Muscle layer of colon (tissue), 2 donors: ENCODE measurements around the gene NDUFA12.
"Not testable (repeated sequence)": the region's sequence is repeated elsewhere in the genome, so short reads cannot be mapped to it uniquely, and the experiment has no call there.

Experiments used
- H3K27ac ChIP-seq: one replicate; pipeline ENCODE4 v1.7.0; 2013; ENCODE audit warnings: low read depth, mild to moderate bottlenecking, low read length, moderate library complexity
- H3K27me3 ChIP-seq, 2 donors: one replicate each; pipeline ENCODE4 v1.7.0; 2013; ENCODE audit warnings: low read length in 2 of 2, mild to moderate bottlenecking in 2 of 2; ENCODE audit not compliant: insufficient read depth in 2 of 2, control insufficient read depth in 1 of 2
- H3K36me3 ChIP-seq: one replicate; pipeline ENCODE4 v1.7.0; 2013; ENCODE audit warnings: mild to moderate bottlenecking, low read length; ENCODE audit not compliant: insufficient read depth
- H3K4me1 ChIP-seq: one replicate; pipeline ENCODE4 v1.7.0; 2013; ENCODE audit warnings: mild to moderate bottlenecking, low read length; ENCODE audit not compliant: insufficient read depth
- H3K4me3 ChIP-seq, 2 donors: one replicate each; pipeline ENCODE4 v1.7.0; 2013; ENCODE audit warnings: low read length in 2 of 2, low read depth in 1 of 2, mild to moderate bottlenecking in 1 of 2, moderate library complexity in 1 of 2
- H3K9ac ChIP-seq: one replicate; pipeline ENCODE4 v1.7.0; 2013; ENCODE audit warnings: low read length
- H3K9me3 ChIP-seq: one replicate; pipeline ENCODE4 v1.7.0; 2013; ENCODE audit warnings: mild to moderate bottlenecking, low read length
- donor health status: abdominal sarcoma.
- donor health status: Adenocarcinoma of cecum.

NDUFA12 gene

GRCh38 chr12:94998326-94998725 is 5.2 kb downstream of the NDUFA12 start:
- Histone ChIP-seq H3K4me3 (no peak overlapping the region), H3K27ac (no peak overlapping the region), H3K9me3 (no peaks in the 10 kb centered on the region), H3K4me1 (peaks cover 6% of the 10 kb centered on the region), H3K36me3 (peaks cover 8% of the 10 kb centered on the region), H3K9ac (no peak overlapping the region), H3K27me3 (no peaks in the 10 kb centered on the region)

DNA sequence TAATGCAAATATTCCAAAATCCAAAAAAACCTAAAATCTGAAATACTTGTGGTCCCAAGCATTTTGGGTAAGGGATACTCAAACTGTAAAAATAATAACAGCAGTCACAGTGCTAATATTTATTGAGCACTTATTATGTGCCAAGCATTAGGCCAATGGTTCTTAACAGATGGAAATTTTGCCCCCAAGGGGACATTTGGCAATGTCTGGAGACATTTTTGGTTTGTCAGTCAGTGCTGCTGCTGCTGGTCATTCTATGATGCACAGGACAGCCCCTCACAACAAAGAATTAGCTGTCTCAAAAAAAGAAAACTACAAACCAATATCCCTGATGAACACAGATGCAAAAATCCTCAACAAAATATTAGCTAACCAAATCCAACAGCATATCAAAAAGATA is 5.8 kb downstream of the NDUFA12 start:
- Histone ChIP-seq H3K4me1 (peaks cover 3% of the 10 kb centered on the region), H3K36me3 (peaks cover 8% of the 10 kb centered on the region), H3K9me3 (no peaks in the 10 kb centered on the region), H3K4me3 (no peak overlapping the region), H3K9ac (no peak overlapping the region), H3K27me3 (no peaks in the 10 kb centered on the region), H3K27ac (no peak overlapping the region)

DNA sequence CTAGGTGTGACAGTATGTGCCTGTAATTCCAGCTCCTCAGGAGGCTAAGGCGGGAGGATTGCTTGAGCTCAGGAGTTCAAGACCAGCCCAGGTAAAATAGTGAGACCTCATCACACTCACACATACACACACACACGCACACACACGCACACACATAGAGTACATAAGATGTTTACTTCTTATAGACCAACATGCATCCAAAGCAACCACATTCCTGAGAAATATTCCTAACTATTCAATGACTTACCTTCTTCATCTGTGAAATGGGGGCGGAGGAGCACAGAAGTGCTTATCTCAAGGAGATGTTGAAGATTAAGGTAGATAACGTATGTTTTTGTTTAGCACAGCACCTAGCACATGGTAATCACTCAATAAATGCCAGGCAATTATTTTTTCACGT is 6.4 kb downstream of the NDUFA12 start:
- Histone ChIP-seq H3K4me3 (no peak overlapping the region), H3K4me1 (no peaks in the 10 kb centered on the region), H3K27me3 (no peaks in the 10 kb centered on the region), H3K36me3 (peaks cover 8% of the 10 kb centered on the region), H3K9ac (no peak overlapping the region), H3K27ac (no peak overlapping the region), H3K9me3 (no peaks in the 10 kb centered on the region)

GRCh38 chr12:94994312-94994711 is 9.2 kb downstream of the NDUFA12 start:
- Histone ChIP-seq H3K9ac (no peak overlapping the region), H3K4me3 (no peak overlapping the region), H3K27me3 (no peaks in the 10 kb centered on the region), H3K9me3 (no peaks in the 10 kb centered on the region), H3K4me1 (no peaks in the 10 kb centered on the region), H3K27ac (no peak overlapping the region), H3K36me3 (peaks cover 9% of the 10 kb centered on the region)

- not testable (repeated sequence) for H3K27ac ChIP-seq, H3K4me1 ChIP-seq, H3K4me3 ChIP-seq, H3K36me3 ChIP-seq, H3K9ac ChIP-seq, H3K27me3 ChIP-seq, H3K9me3 ChIP-seq
Observed at GRCh38 chr12:94993855-94994254, 9.6 kb downstream of the NDUFA12 start.

- Histone ChIP-seq H3K4me1 (no peaks in the 10 kb centered on the region), H3K9ac (no peak overlapping the region), H3K9me3 (no peaks in the 10 kb centered on the region), H3K36me3 (peaks cover 9% of the 10 kb centered on the region), H3K4me3 (no peak overlapping the region), H3K27me3 (no peaks in the 10 kb centered on the region), H3K27ac (no peak overlapping the region)
Observed at GRCh38 chr12:94990222-94990621, 13.3 kb downstream of the NDUFA12 start.

DNA sequence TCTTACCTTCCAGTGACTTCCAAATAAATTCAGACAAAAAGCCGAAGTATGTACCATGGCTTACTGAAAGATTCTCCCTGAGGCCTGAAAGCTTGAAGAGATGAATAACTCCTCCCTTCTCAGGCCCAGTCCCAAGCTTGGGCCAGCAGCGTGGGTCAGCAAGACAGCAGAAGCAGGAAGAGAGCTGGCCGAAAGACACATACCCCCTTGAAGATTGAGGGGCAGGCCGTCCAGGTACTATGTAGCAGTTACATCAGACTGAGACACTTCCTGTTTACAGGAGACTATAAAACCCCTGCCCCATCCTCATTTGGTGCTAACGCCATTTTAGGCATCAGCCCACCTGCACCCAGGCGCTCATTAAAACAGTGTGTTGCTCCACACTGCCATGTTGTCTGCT is 15.0 kb downstream of the NDUFA12 start:
- Histone ChIP-seq H3K27me3 (no peaks in the 10 kb centered on the region), H3K27ac (no peak overlapping the region), H3K9ac (no peak overlapping the region), H3K9me3 (no peaks in the 10 kb centered on the region), H3K4me3 (no peak overlapping the region), H3K4me1 (no peaks in the 10 kb centered on the region), H3K36me3 (peaks cover 5% of the 10 kb centered on the region)

DNA sequence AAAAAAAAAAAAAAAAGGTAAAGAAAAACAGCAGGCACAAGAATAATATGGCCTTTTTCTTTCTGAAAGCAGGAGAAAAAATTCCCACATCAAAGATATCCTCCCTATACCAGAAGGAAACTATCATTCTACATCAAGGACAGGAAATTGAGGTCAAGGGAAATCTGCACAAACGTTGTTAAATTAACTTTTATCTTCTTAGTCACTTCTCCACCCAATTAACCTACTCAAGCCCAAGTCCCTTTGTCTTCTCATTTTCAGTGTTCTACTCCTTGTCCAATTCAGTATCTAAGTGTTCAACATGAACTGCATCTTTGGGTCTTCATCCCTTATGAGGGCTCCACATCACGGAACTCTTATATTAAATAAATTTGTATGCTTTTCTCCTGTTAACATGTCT is 15.7 kb downstream of the NDUFA12 start:
- Histone ChIP-seq H3K36me3 (peaks cover 5% of the 10 kb centered on the region), H3K4me1 (no peaks in the 10 kb centered on the region), H3K27ac (no peak overlapping the region), H3K9me3 (no peaks in the 10 kb centered on the region), H3K27me3 (no peaks in the 10 kb centered on the region), H3K9ac (no peak overlapping the region), H3K4me3 (no peak overlapping the region)

DNA sequence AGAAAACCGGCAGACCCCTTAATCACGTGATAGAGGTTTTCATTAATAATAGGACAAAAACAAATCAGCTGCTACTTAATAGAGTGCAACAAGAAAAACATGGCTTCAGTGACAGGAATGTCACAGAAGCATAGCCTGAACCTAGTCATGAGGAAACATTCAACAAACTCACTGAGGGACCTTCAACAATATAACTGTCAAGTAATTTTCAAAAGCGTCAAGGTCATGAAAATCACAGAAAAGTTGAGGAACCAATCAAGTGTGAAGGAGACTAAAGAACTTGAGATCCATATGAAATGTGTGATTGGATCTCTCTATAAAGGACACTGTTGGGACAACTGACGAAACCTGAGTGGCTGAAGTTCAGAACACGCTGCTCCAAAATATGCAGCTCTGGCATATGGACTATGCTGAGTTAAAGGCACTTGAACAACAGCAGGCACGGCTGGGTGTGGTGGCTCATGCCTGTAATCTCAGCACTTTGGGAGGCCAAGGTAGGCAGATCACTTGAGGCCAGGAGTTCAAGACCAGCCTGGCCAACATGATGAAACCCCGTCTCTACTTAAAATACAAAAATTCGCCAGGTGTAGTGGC is 16.3 kb downstream of the NDUFA12 start:
- Histone ChIP-seq H3K27ac (no peak overlapping the region), H3K4me1 (no peaks in the 10 kb centered on the region), H3K9ac (no peak overlapping the region), H3K36me3 (peaks cover 5% of the 10 kb centered on the region), H3K4me3 (no peak overlapping the region), H3K9me3 (no peaks in the 10 kb centered on the region), H3K27me3 (no peaks in the 10 kb centered on the region)

DNA sequence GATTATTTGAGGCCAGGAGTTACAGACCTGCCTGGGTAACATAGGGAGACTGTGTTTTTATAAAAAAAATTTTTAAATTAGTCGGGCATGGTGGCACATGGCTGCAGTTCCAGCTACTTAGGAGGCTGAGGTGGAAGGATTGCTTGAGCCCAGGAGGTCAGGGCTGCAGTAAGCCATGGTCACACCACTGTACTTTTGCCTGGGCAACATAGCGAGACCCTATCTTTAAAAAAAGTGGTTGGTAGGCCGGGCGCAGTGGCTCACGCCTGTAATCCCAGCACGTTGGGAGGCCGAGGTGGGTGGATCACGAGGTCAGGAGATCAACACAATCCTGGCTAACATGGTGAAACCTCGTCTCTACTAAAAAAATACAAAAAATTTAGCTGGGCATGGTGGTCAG is 18.4 kb downstream of the NDUFA12 start:
- not testable (repeated sequence) for H3K27ac ChIP-seq, H3K9me3 ChIP-seq, H3K27me3 ChIP-seq, H3K9ac ChIP-seq, H3K4me1 ChIP-seq, H3K36me3 ChIP-seq, H3K4me3 ChIP-seq

DNA sequence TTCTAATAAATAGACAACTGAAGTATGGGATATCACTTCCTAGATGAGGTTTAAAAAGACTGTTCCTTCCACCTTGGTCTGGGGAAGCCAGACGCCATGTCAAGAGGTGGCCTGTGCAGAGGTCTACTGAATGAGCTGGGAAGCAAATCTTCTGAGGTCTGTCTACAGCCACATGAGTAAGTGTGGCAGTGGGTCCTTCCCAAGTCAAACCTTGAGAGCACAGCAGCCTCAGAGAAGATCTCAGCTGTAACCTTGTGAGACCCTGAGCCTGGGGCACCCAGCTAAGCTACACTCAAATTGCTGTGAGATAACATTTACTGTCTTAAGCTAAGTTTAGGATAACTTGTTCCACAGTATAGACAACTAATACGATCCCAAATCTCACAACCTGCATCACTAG is 20.2 kb downstream of the NDUFA12 start:
- Histone ChIP-seq H3K36me3 (no peaks in the 10 kb centered on the region), H3K4me3 (no peak overlapping the region), H3K4me1 (no peaks in the 10 kb centered on the region), H3K27ac (no peak overlapping the region), H3K9ac (no peak overlapping the region), H3K27me3 (no peaks in the 10 kb centered on the region), H3K9me3 (no peaks in the 10 kb centered on the region)

DNA sequence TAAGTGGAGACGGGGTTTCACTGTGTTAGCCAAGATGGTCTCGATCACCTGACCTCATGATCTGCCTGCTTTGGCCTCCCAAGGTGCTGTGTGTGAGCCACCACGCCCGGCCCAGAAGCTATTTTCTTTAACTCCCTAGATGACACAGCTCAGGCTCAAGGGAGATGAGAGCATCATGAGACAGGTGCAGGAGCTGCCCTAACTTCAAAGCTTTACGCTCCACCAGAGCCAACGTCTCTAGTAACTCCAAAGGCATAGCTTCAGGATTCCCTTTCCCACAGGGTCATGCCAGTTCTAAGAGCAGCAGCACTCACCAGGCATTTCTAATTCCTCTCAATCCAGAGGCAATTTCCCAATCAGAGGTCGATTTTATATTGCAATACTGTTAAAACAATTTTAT is 21.0 kb downstream of the NDUFA12 start:
- Histone ChIP-seq H3K4me3 (no peak overlapping the region), H3K36me3 (no peaks in the 10 kb centered on the region), H3K4me1 (no peaks in the 10 kb centered on the region), H3K9me3 (no peaks in the 10 kb centered on the region), H3K9ac (no peak overlapping the region), H3K27me3 (no peaks in the 10 kb centered on the region), H3K27ac (no peak overlapping the region)
